Left cardiac atrium (tissue), 4 donors: ENCODE results near the gene ALDH1A1. TPM values are rescaled to one million over a fixed set of nuclear protein-coding genes. Genes with fewer than 3 reads are reported as not detected.
"Not testable (repeated sequence)": the region's sequence is repeated elsewhere in the genome, so short reads cannot be mapped to it uniquely, and the experiment has no call there.

Experiments
- ATAC-seq, 2 donors: fragments of 200-7000 bp; cut with Tn5 transposase; one replicate each; pipeline ENCODE4 v1.9.1; 2020; ENCODE audit warnings: mild to moderate bottlenecking in 2 of 2, moderate library complexity in 2 of 2
- DNase-seq: peaks from one replicate; pipeline ENCODE4 v3.0.0-alpha.2; 2020
- intact Hi-C, 2 donors: fragments of 100-400 bp; cut with DNase I; formaldehyde crosslinking; loops; one replicate each; pipeline versions ENCODE4 v1.14.1 to v1.15.1; 2022 to 2023
- total RNA-seq, 2 donors: library from RNA; stranded (reverse); fragmentation: NEBNext Ultra II Directional; extraction: Animal tissue kit (Norgen Biotek cat#: 25700); gene quantifications; one replicate each; pipeline ENCODE4 v1.2.1, GENCODE V29; 2021
- donor health status: DM: no; HTN: yes; CAD: no.
- donor health status: DM: no; HTN: yes; CAD: no; lungs with severe emphysema.
- donor health status: DM: yes; HTN: yes; CAD: no.
- donor health status: Dilated cardiomyopathy.

ALDH1A1 gene
- total RNA-seq, 2 donors from 2014 or later = 24.3 to 45.0 TPM

GRCh38 chr9:72875221-72875620 lies 77.6 kb downstream of the ALDH1A1 start:
- intact Hi-C loops = no loop called here
- DNase-seq (no peak), ATAC-seq (no peak)

- DNase-seq (no peak), ATAC-seq (no peak)
- intact Hi-C loops = loop anchor here in 1 of 2 donors (5.0 kb wide), 2 partner anchors 148 to 208 kb away; no protein-coding TSS in a partner anchor
These were observed 78.5 kb downstream of the ALDH1A1 start for GRCh38 chr9:72874344-72874743.

- no peak for DNase-seq
- intact Hi-C loops = loop anchor here in 1 of 2 donors (5.0 kb wide), 2 partner anchors 149 to 209 kb away; no protein-coding TSS in a partner anchor
- ATAC-seq = peak in 1 of 2 donors; percentile 63
These were observed 79.4 kb downstream of the ALDH1A1 start for GRCh38 chr9:72873456-72873855.

GRCh38 chr9:72872718-72873117 lies 80.1 kb downstream of the ALDH1A1 start:
- ATAC-seq = no peak
- no peak for DNase-seq

DNA sequence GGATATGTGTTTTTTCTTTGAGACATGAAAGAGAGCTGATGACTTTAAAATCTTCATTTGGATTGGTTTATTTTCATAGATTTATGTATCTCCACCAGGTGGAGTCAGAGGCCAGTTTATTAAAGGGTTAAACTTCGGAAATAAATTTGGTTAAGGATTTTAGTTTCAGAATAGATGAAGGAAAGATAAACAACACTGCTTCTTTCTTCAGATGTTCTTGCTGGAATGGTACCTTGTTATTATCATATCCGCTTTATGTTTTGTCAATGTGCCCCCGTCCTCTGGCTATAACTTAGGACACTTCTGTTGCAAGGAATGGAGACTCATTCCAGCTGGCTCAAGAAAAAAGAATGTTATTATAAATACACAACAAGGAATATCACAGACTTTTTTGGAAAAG lies 81.2 kb downstream of the ALDH1A1 start:
- ATAC-seq = no peak
- DNase-seq = no peak
- intact Hi-C loops = loop anchor here in 1 of 2 donors (5.0 kb wide), 2 partner anchors 151 to 211 kb away; no protein-coding TSS in a partner anchor

More at GRCh38 chr9:72872718-72873117, 80.1 kb downstream of the ALDH1A1 start:
- intact Hi-C loops = loop anchor here in 1 of 2 donors (5.0 kb wide), 2 partner anchors 150 to 210 kb away; no protein-coding TSS in a partner anchor

DNA sequence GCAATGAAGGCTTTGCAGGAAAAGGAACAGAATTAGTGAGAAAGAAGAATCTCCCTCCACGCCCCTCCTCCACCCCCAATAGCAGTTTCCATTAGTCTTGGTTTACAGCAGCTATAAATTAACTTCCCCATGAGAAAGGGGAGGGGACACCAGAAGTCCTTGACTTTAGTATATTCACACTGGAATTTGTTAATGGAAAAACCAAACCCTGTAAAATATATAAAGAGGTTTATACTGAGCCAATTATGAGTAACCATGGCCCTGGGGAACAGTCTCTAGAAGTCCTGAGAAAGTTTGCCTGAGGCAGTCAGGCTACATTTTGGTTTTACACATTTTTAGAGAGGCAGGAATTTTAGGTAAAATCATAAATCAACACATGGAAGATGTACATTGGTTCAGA lies 88.5 kb downstream of the ALDH1A1 start:
- intact Hi-C loops = loop anchor here in 1 of 2 donors (5.0 kb wide), 1 partner anchor 153 kb away; no protein-coding TSS in a partner anchor
- no peak for ATAC-seq

GRCh38 chr9:72863456-72864094 lies 89.3 kb downstream of the ALDH1A1 start:
- no peak for DNase-seq
- no peak for ATAC-seq
- intact Hi-C loops = loop anchor here in 1 of 2 donors (5.0 kb wide), 1 partner anchor 154 kb away; no protein-coding TSS in a partner anchor

More for the DNA sequence above, 88.5 kb downstream of the ALDH1A1 start:
- DNase-seq = no peak

DNA sequence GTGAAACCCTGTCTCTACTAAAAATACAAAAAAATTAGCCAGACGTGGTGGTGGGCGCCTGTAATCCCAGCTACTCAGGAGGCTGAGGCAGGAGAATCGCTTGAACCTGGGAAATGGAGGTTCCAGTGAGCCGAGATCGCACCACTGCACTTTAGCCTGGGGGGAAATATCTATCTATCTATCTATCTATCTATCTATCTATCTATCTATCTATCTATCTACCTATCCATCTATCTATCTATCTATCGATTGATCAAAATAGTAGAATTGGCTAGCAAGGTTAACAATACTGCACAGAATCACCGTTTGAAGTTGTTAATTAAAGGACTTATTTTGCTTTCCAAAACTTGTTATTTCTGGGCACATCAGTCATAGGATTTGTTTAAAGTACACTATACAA lies 90.1 kb downstream of the ALDH1A1 start:
- DNase-seq, ATAC-seq: not testable (repeated sequence)
- intact Hi-C loops = loop anchor here in 1 of 2 donors (5.0 kb wide), 1 partner anchor 155 kb away; no protein-coding TSS in a partner anchor

DNA sequence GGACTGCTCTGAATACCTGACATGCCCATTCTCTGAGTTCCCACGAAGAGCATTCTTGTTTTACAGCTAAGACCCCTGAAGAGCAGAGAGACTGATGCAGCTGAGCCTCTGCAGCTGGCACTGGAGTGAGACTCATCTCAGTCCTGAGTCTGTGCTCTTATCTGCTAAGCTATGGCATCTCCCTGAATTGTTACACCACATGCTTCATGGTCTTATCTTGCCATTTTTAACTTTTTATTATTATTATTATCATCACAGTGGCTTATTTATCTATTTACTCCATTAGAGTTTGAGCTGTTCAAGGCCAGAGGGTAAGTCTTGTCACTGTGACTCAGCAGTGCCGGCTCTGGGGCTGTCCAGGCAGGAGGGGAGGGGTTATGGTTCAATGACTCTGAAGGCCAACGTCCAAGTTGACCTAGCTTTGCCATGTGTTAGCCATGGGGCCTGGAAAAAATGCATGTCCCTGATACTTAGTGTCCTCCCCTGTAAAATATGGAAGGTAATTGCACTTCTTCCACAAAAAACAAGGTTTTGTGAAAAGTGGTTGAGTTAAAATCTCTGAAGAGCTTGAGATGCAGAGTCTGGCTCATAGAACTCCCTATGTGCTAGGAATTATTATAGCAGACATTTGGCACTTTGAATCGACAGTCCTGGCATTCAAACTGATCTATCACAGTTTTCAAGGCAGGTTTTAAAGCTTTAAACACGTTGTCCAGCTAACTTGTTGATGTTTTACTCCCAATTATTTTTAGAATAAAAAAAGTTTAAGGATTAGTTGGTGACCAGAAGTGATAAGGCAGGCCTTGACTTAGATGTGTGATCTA lies 94.6 kb downstream of the ALDH1A1 start:
- DNase-seq (peak; percentile 41), ATAC-seq (peak; percentile 62 to 87)
- intact Hi-C loops = loop anchor here in 1 of 2 donors (5.0 to 10.0 kb wide), 2 partner anchors 164 to 326 kb away; no protein-coding TSS in a partner anchor

DNA sequence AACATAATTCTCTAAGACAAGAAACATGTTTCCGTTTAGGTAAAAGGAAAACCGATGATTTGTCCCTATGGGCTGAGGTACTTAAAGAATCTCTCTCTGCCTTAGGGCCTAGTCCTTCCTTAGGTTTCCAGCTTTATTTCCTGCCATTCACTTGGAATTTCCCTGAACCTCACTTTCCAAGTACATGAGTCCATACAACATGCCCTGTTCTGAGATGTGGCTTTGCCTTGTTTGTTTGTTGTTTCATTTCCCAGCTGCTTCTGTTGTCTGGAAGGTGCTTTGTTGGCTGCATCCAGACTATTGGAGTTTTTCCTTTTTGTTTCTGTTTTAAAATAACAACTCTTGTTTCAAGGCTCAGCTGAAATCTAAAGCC lies 95.2 kb downstream of the ALDH1A1 start:
- intact Hi-C loops = loop anchor here in 1 of 2 donors (2.0 to 10.0 kb wide), 3 partner anchors 165 to 327 kb away; no protein-coding TSS in a partner anchor
- ATAC-seq (no peak), DNase-seq (no peak)

GRCh38 chr9:72856972-72857623 lies 95.8 kb downstream of the ALDH1A1 start:
- intact Hi-C loops = loop anchor here in 1 of 2 donors (2.0 to 10.0 kb wide), 3 partner anchors 165 to 328 kb away; no protein-coding TSS in a partner anchor
- ATAC-seq (peak; percentile 75 to 77), DNase-seq (no peak)

DNA sequence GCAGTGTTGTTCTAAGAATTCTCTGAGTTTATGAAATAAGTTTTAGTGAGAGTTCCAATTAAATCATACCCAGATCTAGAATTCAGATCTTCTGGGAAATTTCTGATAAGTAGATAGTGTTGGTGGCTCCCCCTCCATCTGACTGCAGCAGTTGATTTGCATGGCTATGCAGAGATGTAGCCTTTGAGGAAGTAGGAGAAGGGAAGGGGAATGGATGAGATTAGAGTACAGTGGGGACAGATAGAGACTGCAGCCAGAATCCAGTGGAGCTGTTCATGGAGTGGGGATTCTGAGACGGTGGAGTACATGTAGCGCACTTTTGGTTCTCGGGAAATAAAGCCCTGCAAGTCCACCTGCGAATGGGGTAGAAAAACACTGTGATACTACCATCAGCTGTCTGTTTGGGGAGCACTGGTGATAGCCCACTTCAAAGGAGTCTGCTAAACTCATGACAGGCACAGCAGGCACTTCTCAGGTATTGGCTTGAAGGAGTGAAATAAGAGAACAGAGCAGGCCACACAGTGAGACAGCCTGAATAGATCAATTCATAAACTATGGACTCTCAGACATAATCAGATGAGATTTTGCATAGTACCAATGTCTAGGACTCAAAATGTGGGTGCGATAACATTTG lies 96.8 kb downstream of the ALDH1A1 start:
- no peak for ATAC-seq
- DNase-seq = no peak
- intact Hi-C loops = loop anchor here in 1 of 2 donors (2.0 to 10.0 kb wide), 3 partner anchors 166 to 329 kb away; no protein-coding TSS in a partner anchor

DNA sequence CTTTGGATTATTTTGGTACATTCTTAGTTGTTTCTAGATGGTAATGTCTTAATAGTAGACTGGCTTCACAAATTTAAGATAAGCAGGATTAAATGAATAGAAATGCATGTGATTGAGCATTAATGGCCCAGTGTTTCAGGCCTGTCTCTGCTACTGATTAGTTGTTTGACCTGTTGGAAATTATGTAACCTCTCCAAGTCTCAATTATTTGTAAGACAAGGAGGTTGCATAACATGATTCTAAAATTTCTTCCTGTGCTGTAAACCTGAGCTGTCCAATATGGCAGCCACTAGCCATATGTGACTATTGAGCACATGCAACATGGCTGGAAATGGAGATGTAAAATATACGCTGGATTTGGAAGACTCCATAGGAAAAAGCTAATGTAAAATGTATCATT lies 97.5 kb downstream of the ALDH1A1 start:
- ATAC-seq (no peak), DNase-seq (no peak)
- intact Hi-C loops = loop anchor here in 1 of 2 donors (5.0 to 10.0 kb wide), 2 partner anchors 167 to 329 kb away; no protein-coding TSS in a partner anchor

Other genes starting within 250 kb of the ALDH1A1 start
- gene ANXA1, start 198.8 kb upstream of the ALDH1A1 start, total RNA-seq = 100 to 1,000 TPM; 173 to 212 TPM